ENCODE data around the gene PTPRZ1.
A peak's percentile ranks its signal among the peaks of the same experiment; 100 is the strongest.

Gene PTPRZ1

GRCh38 chr7:121891731-121892130, 18.8 kb downstream of the PTPRZ1 start:
- DNase-seq (ENCODE audit: low spot score): no peak

GRCh38 chr7:121901026-121901425, 28.1 kb downstream of the PTPRZ1 start:
- no peak for DNase-seq (ENCODE audit: low spot score)

GRCh38 chr7:121904120-121904519, 31.2 kb downstream of the PTPRZ1 start:
- no peak for DNase-seq (ENCODE audit: low spot score)

- DNase-seq (ENCODE audit: low spot score): no peak
Observed at GRCh38 chr7:121908042-121908441, 35.1 kb downstream of the PTPRZ1 start.

GRCh38 chr7:121909716-121910345, 36.9 kb downstream of the PTPRZ1 start:
- DNase-seq (ENCODE audit: low spot score): no peak

GRCh38 chr7:121913947-121914675, 41.1 kb downstream of the PTPRZ1 start:
- no peak for DNase-seq (ENCODE audit: low spot score)

- DNase-seq (ENCODE audit: low spot score): peak; percentile 8
Observed at GRCh38 chr7:121914676-121915279, 41.8 kb downstream of the PTPRZ1 start.

GRCh38 chr7:121916211-121916610, 43.2 kb downstream of the PTPRZ1 start:
- DNase-seq (ENCODE audit: low spot score): peak; percentile 16

- no peak for DNase-seq (ENCODE audit: low spot score)
Observed at GRCh38 chr7:121919986-121920385, 47.0 kb downstream of the PTPRZ1 start.

GRCh38 chr7:121924269-121925186, 51.6 kb downstream of the PTPRZ1 start:
- DNase-seq (ENCODE audit: low spot score): no peak

GRCh38 chr7:121931149-121931902, 58.4 kb downstream of the PTPRZ1 start:
- no peak for DNase-seq (ENCODE audit: low spot score)

GRCh38 chr7:121932768-121933167, 59.8 kb downstream of the PTPRZ1 start:
- DNase-seq (ENCODE audit: low spot score): no peak

GRCh38 chr7:121936951-121937623, 64.1 kb downstream of the PTPRZ1 start:
- no peak for DNase-seq (ENCODE audit: low spot score)

- no peak for DNase-seq (ENCODE audit: low spot score)
Observed at GRCh38 chr7:121938429-121938996, 65.6 kb downstream of the PTPRZ1 start.

GRCh38 chr7:121940918-121941317, 68.0 kb downstream of the PTPRZ1 start:
- peak; percentile 8 for DNase-seq (ENCODE audit: low spot score)

- no peak for DNase-seq (ENCODE audit: low spot score)
Observed at GRCh38 chr7:121941830-121942229, 68.9 kb downstream of the PTPRZ1 start.

- no peak for DNase-seq (ENCODE audit: low spot score)
Observed at GRCh38 chr7:121945066-121945465, 72.1 kb downstream of the PTPRZ1 start.

GRCh38 chr7:121945480-121946236, 72.7 kb downstream of the PTPRZ1 start:
- DNase-seq (ENCODE audit: low spot score): no peak

GRCh38 chr7:121953164-121953563, 80.2 kb downstream of the PTPRZ1 start:
- DNase-seq (ENCODE audit: low spot score): no peak

GRCh38 chr7:121953601-121954000, 80.6 kb downstream of the PTPRZ1 start:
- no peak for DNase-seq (ENCODE audit: low spot score)
